Measurements from ENCODE around the gene RELN.

Gene RELN

GRCh38 chr7:103446049-103446520, 543.4 kb downstream of the RELN start, which contains the start of gene SLC26A5:
SLC26A5 (minus strand) TSS chr7:103446207; CDS start chr7:103421514, 24,693 bp downstream.
- no peak for TF ChIP-seq CTCF (IDR thresholded peaks at IDR 0.05)

- no peak for TF ChIP-seq CTCF (IDR thresholded peaks at IDR 0.05)
These were observed 544.0 kb downstream of the RELN start for GRCh38 chr7:103445228-103446048.

GRCh38 chr7:103439661-103440060, 549.8 kb downstream of the RELN start:
- no peak for TF ChIP-seq CTCF (IDR thresholded peaks at IDR 0.05)

- TF ChIP-seq CTCF (IDR thresholded peaks at IDR 0.05), result no peak
These were observed 551.8 kb downstream of the RELN start for GRCh38 chr7:103437623-103438022.

GRCh38 chr7:103432712-103433111, 556.7 kb downstream of the RELN start:
- no peak for TF ChIP-seq CTCF (IDR thresholded peaks at IDR 0.05)

GRCh38 chr7:103425177-103425576, 564.3 kb downstream of the RELN start:
- peak; percentile 16; the same call in 1 of the 2 replicates for TF ChIP-seq CTCF (IDR thresholded peaks at IDR 0.05)

GRCh38 chr7:103423467-103424179, 565.8 kb downstream of the RELN start:
- no peak for TF ChIP-seq CTCF (IDR thresholded peaks at IDR 0.05)
